Measurements from ENCODE around the gene PSIP1.
"Not testable (repeated sequence)": the region's sequence is repeated elsewhere in the genome, so short reads cannot be mapped to it uniquely, and the experiment has no call there.

The PSIP1 gene

DNA sequence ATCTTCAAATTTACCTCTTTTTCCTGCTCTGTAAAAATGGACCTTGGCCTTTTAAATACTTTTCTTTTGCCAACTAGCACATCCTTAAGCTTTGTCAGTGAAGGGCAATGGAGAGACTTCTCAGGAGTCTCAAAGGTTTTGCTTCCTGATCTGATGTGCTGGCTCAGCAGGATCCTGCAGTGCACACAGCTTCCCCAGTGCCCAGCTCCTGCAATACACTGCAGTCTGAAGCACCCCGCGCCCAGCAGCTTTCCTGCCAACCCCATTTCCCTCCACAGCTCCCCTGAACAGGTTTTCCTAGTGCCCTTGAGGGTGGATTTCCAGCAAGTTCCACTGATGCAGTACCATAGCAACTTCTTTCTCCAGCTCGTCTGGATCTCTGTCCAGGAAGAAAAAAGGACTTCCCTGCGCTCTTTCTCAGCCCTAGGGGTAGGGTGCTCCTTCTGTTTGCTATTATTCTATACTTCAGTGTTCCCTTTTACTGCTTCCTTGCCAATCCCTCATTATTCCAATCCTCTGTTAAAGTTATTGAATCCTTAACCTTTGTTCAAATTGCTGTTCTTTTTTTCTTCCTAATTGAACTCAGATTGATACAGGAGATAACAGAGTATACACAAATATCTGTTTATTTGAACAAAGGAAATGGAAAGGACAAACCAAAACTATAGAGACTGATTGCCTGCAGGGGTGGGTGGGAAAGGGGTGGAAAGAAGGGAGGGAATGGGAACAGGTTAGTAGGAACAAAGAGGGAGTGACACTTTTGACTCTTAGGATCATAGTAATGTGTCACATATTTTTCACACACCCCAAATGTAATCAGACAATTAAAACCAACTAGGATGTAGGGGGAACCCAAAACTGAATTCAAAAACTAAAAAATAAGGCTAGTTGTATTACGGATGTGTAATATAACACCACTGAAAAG is 79.6 kb downstream of the PSIP1 start:
- no peak for DNase-seq (ENCODE audit: low read depth)

GRCh38 chr9:15427702-15428101 is 83.1 kb downstream of the PSIP1 start:
- not testable (repeated sequence) for DNase-seq (ENCODE audit: low read depth)

- no peak for DNase-seq (ENCODE audit: low read depth)
Measured at GRCh38 chr9:15426019-15426418, 84.8 kb downstream of the PSIP1 start.

- DNase-seq (ENCODE audit: low read depth): no peak
Measured at GRCh38 chr9:15423231-15423985, 87.4 kb downstream of the PSIP1 start.

- peak; percentile 88 for DNase-seq (ENCODE audit: low read depth)
Measured at GRCh38 chr9:15422372-15423230, 88.2 kb downstream of the PSIP1 start, which contains the start of gene SNAPC3. Gene SNAPC3, plus strand, starts transcription at chr9:15422876. Its CDS starts 4 bp downstream, at chr9:15422880.

- DNase-seq (ENCODE audit: low read depth): no peak
Measured at GRCh38 chr9:15421990-15422371, 88.8 kb downstream of the PSIP1 start.

- DNase-seq (ENCODE audit: low read depth): no peak
Measured at GRCh38 chr9:15421532-15421931, 89.2 kb downstream of the PSIP1 start.

GRCh38 chr9:15420796-15421195 is 90.0 kb downstream of the PSIP1 start:
- DNase-seq (ENCODE audit: low read depth): no peak

- no peak for DNase-seq (ENCODE audit: low read depth)
Measured at GRCh38 chr9:15417626-15418025, 93.1 kb downstream of the PSIP1 start.

- no peak for DNase-seq (ENCODE audit: low read depth)
Measured at GRCh38 chr9:15416880-15417279, 93.9 kb downstream of the PSIP1 start.

Data from activated T-helper 9 cell treated with anti-CD3 and anti-CD28 coated beads, Interleukin-2, amount 50 U/mL, for 16 hours (primary cell).